HG02588 (cell line): ENCODE measurements around the gene C7.
"Not testable (repeated sequence)": the region's sequence is repeated elsewhere in the genome, so short reads cannot be mapped to it uniquely, and the experiment has no call there.

Experiments
- ATAC-seq: cut with Tn5 transposase; IDR thresholded peaks from one replicate; pipeline ENCODE4 v1.9.1; 2021; ENCODE audit warnings: mild to moderate bottlenecking, moderate library complexity; ENCODE audit not compliant: unreplicated experiment

C7 gene

DNA sequence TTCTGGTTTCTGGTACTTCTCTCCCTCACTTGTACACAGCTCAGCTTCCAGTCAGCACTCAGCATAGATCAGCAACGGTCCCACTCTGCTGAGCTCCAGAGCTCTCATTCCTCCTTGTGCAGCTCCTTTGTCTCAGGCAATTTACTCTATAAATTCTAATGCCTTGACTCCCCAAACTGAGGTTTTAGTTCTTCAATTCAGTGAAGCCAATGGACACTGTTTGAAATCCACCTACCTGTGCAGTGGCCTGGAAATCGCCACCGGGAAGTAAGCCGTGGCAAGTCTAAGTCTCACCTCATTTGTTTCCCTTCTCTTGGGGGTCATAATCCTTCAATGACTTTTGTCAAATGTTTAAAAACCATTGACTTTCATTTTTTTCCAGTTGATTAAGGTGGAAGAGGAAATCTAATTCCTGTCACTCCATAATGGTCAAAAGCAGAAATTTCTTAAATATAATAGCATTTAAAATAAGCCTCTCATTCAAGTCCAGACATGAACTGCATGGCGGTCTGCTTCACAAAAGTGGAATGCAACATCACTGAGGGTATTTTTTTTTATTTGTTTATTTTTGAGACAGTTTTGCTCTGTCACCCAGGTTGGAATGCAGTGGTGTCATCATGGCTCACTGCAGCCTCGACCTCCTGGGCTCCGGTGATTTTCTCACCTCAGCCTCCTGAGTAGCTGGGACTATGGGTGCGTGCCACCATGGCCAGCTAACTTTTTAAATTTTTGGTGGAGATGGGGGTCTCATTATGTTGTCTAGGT lies 79.6 kb downstream of the C7 start:
- no peak for ATAC-seq

DNA sequence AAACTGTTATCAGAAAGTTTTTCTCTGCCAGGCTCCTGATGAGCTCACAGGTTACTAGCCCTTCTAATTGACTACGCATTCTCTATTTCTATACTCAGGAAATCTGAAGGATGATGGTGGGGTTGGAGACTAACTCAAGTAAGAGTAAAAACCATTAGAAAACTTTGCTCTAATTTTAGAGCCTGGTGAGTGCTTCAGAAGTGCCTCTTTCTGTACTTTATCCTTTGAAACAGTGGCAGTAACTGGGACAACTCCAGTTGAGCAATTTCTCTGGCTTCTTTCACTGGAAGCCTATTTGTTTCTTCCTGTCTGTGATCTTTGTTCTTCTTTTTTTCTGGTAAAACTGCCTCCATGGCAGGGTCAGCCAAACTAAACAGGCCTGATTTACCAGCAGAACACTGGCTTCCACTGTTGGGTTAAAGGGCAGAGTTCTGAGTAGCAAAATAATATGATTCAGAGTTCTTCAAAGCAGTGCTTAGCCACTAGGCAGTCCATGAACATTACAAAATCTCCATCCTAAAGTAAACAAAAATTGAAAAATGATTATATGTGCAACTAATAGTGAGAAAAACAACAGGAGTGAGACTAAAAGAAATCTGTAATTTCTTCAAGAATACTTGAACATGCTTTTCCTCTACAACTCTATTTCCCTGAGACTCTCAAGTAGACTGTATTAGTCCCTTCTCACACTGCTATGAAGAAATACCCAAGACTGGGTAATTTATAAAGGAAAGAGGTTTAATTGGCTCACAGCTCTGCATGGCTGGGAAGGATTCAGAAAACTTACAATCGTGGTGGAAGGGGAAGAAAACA lies 82.1 kb downstream of the C7 start:
- ATAC-seq = no peak

DNA sequence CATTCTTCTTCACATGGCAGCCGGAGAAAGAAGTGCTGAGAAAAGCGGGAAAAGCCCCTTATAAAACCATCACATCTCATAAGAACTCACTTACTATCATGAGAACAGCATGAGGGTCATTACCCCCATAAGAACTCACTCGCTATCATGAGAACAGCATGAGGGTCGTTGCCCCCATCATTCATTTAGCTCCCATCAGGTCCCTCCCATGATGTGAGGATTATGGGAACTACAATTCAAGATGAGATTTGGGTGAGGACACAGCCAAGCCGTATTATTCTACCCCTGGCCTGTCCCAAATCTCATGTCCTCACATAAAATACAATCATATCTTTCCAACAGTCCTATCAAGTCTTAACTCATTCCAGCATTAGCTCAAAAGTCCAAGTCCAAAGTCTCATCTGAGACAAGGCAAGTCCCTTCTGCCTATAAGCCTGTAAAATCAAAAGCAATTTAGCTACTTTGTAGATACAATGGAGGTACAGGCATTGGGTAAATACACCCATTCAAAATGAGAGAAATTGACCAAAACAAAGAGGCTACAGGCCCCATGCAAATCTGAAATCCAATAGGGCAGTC lies 82.8 kb downstream of the C7 start:
- no peak for ATAC-seq

DNA sequence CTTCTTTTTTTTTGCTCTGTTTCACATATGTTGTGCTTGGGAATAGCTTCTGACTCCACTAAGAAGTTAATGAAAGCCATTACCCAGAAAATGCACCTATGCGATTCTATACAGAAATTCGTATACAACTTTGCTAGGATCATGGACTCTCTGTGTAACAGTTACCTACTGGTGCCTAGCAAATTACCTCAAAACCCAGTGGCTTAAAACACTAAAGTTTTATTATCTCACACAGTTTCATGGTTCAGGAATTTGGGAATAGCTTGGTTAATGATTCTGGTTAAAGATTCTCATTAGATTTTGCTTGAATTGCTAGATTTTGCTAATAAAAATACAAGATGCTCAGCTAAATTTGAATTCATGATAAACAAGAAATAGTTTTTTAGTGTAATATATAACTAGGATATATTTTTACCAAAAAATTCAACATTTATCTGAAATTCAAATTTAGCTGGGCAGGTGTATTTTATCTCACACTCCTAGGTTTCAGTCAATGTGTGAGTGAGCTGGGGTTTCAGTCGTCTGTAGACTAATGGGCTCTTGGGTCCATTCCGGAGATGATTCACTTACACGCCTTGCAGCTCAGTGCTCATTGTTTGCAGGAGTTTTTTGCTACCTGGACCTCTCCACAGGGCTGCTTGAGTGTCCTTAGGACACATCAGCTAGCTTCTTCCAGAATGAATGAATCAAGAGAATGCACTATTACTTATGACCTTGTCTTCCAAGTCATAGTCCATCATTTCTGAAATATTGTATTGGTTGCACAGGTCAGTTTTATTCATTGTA lies 86.7 kb downstream of the C7 start:
- ATAC-seq = no peak

DNA sequence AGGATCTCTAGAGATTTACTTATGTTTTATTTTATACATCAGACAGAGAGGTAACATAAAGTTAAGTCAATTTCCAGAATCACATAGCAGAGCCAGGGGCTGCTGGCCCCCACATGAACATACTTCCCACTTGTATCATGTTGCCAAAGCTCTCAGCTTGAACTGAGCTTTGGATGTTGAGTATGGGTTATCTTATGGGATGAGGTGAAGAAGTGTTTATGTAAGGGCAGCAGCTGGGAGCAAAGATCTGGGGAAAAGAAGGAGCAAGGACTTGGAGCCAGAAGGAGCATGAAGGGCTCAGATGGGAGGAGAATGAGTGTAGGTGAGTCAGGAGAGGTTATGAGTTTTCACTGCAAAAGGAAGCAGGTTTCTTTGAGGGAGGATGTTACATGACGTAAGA lies 89.8 kb downstream of the C7 start:
- ATAC-seq = no peak

DNA sequence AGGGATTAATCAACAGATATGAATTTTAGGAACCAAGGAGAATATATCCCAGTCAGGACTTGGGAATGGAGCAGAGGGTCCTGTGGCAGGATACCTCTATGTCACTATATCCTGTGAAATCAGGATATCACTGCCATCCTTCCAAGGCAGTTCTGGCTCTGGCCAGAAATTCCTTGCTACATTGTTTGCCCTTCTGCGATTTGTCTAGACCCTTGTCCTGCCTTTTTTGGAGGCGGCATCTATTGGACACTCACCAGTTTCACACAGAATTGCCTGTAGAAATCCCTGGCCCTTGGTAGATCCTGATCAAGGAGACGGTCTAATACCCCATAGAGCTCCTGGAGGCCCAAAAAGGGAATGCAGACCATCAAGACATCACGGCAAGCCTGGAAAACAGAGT lies 90.7 kb downstream of the C7 start:
- no peak for ATAC-seq

DNA sequence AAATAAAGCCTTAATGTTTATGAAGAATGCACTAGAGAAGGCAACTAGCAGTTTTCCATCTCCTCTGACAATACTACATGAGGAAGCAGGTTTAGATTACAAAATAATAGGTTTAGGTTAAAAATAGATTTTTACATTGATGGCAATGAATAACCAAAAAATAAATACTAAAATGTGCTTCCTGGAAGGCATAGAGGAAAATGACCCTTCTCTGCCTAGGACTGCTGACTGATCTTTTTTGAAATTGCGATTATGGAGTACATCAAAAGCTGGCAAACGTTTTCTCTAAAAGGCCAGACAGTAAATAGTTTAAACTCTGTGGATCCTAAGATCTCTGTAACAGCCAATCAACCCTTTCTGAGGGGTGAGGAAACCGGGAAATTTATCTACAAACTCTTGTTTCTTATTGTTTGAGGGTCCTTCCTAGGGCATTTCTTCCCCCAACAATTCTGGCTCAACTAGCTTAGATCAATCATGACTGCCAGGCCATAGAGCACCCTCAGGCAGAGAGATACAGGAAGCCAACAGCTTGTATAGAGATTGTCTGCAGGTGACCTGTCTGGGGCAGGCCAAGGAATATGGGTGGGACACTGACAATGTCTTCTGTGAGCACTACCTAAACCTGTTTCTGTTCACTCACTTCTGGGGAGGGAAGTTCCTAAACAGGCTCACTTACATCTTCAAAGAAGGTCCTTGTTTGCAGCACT lies 94.5 kb downstream of the C7 start:
- ATAC-seq = no peak

DNA sequence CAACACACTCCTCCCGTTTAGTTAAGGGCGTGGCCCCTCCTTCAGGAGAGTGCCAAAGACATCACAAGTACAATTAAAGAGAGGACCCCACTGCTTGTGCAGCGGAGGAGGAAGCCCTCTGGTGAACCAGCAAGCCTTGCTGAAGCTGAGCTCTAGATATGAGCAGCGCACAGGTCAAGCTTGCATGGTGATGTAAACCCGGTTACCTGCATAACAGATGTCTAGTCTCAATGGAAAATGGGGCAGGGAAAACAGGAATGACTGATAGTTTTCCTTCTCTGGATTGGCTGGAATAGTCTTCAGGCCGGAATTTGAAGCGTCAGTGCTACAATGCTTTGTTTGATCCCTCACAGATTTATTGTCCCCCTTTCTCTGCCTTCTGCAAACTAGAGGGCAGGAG lies 95.6 kb downstream of the C7 start:
- no peak for ATAC-seq

DNA sequence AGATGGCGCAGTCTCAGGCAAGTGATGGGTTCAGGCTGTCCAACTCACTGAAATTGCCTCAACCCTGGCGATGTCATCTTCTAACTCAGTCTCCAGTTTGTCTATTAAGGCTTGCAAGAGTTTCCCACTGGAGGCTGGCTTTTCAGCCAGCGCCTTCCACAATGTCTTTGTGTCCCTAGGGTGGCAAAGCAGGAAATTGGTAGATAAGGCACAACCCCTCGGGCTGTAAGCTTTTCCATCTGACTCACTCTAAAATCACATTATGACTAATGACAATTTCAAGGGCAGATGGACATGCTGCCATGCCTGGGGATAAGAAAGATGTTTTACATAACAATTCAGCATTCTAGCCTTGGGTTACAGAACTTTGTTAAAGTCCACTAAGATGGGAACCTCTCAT lies 99.9 kb downstream of the C7 start:
- no peak for ATAC-seq

DNA sequence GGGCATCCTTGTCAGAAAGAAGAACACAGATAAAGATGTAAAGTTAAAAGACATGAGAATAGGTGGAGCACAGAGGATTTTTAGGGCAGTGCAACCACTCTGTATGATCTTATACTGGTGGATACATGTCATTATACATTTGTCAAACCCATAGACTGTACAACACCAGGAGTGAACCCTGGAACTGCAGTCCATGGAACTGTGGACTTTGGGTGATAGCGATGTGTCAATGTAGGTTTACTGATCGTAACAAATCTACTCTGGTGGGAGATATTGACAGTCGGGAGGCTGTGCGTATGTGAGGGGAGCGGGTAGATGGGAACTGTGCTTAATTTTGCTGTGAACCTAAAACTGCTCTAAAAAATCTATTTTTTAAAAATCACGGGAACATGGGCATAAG lies 101.3 kb downstream of the C7 start:
- ATAC-seq = no peak

DNA sequence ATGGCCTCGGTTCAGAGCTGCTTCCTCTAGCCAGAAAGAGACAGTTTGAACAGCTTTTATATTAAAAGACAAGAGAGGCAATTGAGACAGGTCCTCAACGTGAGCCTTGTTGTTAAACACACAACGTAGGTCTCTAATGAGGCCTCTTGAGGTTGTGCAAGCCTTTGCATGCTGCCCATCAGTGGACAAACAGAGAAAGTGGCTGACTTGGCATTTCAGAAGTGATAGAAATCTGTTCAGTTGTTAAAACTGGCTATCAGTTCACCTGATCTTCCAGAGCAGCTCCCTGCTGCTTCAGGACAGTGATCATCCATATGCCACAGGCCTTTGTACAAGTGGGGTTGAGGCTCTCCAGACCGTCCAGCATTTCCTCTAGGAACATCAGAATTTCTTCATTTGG lies 103.0 kb downstream of the C7 start:
- no peak for ATAC-seq

DNA sequence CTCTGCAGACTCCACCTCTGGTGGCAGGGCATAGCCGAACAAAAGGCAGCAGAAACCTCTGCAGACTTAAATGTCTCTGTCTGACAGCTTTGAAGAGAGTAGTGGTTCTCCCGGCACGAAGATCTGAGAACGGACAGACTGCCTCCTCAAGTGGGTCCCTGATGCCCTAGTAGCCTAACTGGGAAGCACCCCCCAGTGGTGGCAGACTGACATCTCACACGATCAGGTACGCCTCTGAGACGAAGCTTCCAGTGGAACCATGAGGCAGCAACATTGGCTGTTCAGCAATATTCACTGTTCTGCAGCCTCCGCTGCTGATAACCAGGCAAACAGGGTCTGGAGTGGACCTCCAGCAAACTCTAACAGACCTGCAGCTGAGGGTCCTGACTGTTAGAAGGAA lies 113.3 kb downstream of the C7 start:
- ATAC-seq = not testable (repeated sequence)
